ENCODE data around the gene POU2AF2.

GRCh38 chr11:111334532-111335502 is 89.3 kb downstream of the POU2AF2 start:
- no peak for TF ChIP-seq TAF1 (IDR thresholded peaks at IDR 0.05; ENCODE audit: low read depth)
- no peak for TF ChIP-seq CREB1 (IDR thresholded peaks at IDR 0.05; ENCODE audit: low read depth)
